ENCODE measurements around the gene RFX7.

DNA sequence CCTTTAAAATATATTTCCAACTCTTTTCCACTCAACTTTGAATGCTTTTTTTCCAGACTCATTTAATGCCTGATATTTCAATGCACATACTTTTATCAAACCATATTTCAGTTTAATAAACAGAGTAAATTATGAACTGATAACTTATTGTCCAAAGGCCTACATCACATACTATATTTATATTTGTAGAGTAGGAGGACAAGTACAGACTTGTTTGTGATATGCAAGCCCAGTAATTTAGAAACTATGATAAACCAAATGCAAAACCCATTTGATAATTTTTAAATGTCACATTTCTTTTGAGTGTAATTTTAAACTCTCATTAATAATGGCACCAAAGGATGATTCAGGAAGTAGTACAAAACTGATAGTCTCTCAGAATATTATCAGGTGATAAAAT, 3.3 kb downstream of the RFX7 start:
- TF ChIP-seq, protein P1, sequence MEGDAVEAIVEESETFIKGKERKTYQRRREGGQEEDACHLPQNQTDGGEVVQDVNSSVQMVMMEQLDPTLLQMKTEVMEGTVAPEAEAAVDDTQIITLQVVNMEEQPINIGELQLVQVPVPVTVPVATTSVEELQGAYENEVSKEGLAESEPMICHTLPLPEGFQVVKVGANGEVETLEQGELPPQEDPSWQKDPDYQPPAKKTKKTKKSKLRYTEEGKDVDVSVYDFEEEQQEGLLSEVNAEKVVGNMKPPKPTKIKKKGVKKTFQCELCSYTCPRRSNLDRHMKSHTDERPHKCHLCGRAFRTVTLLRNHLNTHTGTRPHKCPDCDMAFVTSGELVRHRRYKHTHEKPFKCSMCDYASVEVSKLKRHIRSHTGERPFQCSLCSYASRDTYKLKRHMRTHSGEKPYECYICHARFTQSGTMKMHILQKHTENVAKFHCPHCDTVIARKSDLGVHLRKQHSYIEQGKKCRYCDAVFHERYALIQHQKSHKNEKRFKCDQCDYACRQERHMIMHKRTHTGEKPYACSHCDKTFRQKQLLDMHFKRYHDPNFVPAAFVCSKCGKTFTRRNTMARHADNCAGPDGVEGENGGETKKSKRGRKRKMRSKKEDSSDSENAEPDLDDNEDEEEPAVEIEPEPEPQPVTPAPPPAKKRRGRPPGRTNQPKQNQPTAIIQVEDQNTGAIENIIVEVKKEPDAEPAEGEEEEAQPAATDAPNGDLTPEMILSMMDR (IDR thresholded peaks at IDR 0.05), result no peak
- TF ChIP-seq POLR2A (IDR thresholded peaks at IDR 0.05) (no peak), EP300 (IDR thresholded peaks at IDR 0.05) (no peak)
